ENCODE measurements around the gene AHI1.

DNA sequence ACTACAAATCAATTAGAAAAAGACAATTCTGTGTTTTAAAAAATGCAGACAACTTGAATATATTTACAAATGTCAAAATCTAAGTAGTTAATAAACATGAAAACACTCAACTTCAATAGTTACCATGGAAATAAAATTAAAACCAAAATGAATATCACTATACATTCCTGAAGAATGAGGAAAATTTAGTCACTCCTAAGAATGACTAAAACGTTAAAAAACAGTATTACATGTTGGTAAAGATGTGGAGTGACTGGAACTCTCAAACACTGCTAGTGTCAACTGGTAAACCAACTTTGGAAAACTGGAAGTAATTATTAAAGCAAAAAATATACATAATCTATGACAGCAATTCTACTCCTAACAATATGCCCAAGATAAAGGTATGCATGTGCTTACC, 36.3 kb downstream of the AHI1 start:
- TF ChIP-seq CTCF (IDR thresholded peaks at IDR 0.05; ENCODE audit: low read depth, low read length) (no peak), EZH2phosphoT487 (IDR thresholded peaks at IDR 0.05; ENCODE audit: low read depth) (no peak)

All from OCI-LY3 (cell line).